GM18868 (cell line): ENCODE measurements around the gene ADAMTS17.

Experiments
- ATAC-seq: cut with Tn5 transposase; IDR thresholded peaks from one replicate; pipeline ENCODE4 v1.9.1; 2021; ENCODE audit warnings: mild to moderate bottlenecking, moderate library complexity; ENCODE audit not compliant: unreplicated experiment

ADAMTS17 gene

GRCh38 chr15:100341750-100342560, at the start of gene ADAMTS17:
TSS of gene ADAMTS17 (minus strand) at chr15:100341975. CDS start at chr15:100341899, 76 bp downstream.
- ATAC-seq = peak; percentile 85

DNA sequence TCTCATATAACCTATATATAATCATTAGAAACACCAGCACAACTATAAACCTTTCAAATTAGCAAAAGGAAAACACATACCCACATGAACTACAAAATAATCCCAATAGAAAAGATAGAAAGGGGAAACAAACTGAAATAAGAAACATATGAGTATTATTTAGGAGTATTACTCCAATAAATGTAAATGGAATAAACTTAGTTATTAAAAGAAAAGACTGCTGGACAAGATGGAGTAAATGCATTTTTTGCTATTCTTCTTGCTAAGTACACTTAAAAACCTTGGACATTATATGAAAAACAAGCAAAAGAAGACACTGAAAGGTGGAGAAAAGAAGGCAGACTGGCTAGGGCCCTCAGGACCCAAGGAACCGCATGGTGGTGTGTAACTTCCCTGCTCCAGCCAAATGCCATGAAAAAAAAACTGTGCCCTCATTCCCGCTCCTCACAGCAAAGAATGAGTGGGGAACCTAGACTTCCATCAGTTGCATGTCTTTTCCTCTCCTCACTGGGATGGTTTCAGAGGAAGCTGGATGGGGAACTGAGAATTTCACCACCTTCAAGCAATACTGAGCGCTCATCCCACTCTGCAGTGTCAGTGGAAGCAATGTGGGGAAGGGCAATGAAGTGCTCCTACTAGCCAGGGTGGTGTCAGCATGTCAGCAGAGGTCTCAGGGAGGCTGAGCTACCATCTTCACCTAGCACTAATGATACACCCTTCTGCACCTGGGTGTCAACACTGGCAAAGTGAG, 43.7 kb upstream of the ADAMTS17 start:
- ATAC-seq = no peak

- ATAC-seq = no peak
These were observed 42.3 kb upstream of the ADAMTS17 start for GRCh38 chr15:100384108-100384410.

GRCh38 chr15:100383302-100384107, 41.7 kb upstream of the ADAMTS17 start:
- ATAC-seq = no peak

DNA sequence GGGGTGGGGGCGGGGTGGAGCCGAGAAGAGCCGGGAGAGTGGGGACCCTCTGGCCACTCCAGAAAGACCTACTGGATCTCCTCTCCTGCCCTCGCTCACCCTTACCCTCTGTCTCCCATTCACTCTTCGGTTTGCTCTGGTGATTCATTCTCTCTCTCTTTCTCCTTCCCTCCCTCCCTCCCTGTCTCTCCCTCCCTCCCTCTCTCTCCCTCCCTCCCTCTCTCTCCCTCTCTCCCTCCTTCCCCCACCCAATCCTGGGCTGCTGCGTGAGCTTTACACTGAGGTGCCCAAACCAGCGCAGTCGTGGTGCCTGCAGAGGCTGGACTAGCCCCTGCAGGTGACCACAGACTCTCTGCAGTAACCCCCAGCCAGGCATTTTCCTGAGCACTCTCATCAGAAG, 32.2 kb upstream of the ADAMTS17 start:
- no peak for ATAC-seq

DNA sequence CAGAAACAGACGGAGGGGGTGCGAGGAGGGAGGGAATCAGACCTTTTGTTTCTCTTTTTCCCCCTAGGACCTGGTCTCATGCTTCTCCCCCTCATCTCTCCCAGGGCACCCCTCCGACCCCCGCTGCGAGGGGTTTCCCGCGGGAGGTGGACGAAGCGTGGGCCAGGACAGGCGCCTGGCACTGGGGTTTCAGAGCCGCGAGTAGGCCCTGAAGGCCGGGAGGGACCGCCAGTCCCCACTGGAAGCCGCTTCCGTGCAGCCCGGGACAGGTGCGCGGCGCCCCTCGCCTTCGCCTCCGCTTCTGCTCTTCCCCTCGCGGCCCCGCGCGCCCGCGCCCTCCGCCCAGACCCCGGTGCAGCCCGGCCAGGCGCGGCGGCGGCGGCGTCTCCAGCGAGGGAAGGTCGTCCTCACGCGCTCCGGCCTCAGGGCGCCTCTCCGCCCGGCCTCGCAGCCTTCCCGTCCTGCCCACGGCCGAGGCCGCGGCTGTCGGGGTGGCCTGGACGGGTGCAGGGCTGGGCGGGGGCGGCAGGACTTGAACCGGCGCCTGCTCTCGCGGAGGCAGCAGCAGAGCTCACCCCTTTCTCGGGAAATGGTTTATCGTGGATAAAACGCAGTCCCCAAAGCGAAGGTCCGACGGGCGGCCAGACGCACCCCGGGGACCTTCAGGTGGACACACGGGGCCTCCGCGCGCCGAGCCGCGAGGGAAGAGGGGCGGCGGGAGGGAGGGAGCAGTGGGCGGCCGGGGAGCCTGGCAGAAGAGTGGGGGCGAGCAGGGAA, 31.5 kb upstream of the ADAMTS17 start:
- no peak for ATAC-seq

GRCh38 chr15:100372739-100373119, 31.0 kb upstream of the ADAMTS17 start:
- ATAC-seq = no peak

- no peak for ATAC-seq
These were observed 13.6 kb upstream of the ADAMTS17 start for GRCh38 chr15:100355342-100355741.

GRCh38 chr15:100353449-100353848, 11.7 kb upstream of the ADAMTS17 start:
- ATAC-seq = no peak

- ATAC-seq = no peak
These were observed 8.9 kb upstream of the ADAMTS17 start for GRCh38 chr15:100350434-100351226.

DNA sequence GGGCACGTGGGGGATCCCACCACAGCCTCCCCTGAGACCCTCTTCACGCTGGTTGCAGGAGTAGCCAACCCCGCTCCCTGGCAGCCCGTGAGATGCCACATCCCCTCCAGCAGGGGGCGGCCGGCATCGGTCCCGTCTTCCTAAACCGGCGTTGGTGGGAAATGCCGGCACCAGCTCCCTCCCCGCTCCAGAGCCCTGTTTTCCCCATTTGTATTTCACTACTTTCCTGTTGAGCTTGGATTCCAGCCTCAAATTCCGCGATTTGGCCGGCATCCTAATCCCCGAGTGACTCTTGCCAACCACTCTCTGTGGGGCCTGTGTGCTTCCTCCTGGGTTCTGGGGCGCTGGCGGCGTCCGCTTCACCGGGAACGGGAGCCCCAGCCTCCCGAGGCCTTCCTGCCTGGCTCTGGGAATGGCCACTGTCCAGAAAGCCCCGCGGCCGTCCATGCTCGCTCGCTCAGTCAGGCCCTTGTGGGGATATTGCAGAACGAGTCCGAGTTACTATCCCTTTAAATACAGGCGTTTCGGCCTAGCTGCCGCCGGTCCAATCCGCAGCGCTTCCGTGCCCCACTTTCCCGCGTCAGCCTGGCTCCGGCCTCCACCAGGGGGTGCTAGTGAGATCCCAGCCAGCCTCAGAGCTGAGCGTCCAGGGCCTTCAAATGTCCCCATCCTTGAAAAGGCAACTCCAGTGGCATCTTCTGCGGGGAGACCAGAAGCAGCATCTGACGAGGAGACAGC, 8.1 kb upstream of the ADAMTS17 start:
- ATAC-seq = peak; percentile 92

GRCh38 chr15:100349321-100349695, 7.5 kb upstream of the ADAMTS17 start:
- no peak for ATAC-seq

DNA sequence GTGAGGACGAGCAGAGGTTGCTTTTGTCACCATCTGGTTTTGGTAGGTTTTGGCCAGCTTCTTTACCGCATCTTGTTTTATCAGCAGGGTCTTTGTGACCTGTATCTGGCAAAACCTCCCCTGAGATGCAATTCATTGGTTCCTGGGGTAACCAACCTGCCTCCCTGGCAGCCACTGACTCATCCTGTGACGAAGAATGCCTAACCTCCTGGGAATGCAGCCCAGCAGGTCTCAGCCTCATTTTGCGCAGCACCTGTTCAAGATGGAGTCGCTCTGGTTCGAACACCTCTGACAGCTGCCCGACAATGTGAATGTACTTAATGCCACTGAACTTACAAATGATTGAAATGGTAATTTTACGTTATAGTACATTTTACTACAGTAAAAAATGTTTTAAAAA, 6.8 kb upstream of the ADAMTS17 start:
- no peak for ATAC-seq

DNA sequence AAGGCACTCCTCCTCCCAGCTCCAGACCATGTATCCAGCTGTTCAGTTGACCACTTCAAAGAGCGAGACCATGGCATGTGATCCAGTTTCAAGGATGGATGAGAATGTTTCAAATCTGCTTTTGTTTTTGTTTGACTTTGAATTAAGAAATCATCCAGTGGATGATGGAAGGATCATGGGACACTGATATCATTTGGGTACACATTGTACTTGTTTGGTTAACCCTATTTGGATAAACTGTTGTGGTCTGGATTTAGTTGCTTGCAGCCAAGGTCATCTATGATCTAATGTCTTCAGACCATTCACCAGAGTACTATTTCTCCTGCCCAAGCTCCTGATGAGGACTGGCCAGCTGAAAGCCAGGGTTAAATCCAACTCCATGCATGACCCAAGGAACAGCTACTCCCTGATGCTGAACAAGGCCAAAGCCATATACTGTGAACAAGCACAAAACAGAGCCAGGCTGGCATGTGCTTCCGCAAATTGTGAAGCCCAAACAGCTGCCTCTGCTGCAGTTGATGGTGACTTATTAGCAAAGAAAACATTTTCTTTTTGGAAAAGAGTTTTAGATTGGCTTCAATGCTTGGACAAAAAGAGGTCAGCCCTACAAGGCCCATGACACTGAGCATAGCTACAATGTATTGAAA, 5.2 kb upstream of the ADAMTS17 start:
- ATAC-seq = no peak

DNA sequence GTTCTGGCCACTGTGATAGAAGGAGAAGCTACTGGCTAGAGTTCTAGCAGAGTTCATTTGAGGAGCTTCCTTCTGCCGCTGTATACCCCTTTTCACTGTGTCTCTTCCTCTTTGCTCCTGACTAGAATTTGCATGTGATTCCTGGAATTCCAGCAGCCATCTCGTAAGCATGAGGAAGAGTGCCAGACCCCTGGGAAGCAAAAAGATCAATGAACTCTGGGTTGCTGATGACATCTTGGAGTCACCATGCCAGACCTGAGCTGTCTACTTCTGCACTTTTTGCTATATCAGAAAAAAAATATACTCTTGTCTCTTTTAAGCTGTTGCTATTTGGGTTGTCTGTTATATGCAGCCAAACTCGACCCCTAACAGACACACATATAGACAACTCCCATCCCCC, 3.7 kb upstream of the ADAMTS17 start:
- no peak for ATAC-seq

GRCh38 chr15:100343251-100343650, 1.5 kb upstream of the ADAMTS17 start:
- no peak for ATAC-seq

DNA sequence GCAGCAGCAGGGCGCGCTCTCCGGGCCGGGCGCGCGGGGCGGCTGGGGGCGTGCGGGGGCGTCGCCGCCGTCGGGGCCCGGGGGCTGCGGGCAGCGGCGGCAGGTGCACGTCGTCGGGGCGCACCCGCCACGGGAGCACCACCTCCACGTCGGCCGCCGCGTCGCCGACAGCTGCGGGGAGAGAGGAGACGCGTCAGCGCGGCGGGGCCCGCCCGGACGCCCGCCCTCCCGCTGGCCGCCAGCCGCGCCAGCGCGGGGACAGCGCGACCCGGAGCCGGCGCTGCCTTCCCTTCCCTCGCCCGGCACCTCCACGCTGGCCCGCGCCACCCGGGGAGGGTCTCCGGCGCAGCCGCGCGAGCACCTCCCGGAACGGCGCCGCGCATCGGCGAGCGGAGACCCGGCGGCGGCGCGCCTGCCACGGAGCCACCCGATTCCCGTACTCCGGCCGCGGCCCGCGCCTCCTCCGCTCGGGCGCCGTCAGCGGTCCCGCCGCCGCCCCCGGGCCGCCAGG, 481 bp downstream of the ADAMTS17 start:
- no peak for ATAC-seq

DNA sequence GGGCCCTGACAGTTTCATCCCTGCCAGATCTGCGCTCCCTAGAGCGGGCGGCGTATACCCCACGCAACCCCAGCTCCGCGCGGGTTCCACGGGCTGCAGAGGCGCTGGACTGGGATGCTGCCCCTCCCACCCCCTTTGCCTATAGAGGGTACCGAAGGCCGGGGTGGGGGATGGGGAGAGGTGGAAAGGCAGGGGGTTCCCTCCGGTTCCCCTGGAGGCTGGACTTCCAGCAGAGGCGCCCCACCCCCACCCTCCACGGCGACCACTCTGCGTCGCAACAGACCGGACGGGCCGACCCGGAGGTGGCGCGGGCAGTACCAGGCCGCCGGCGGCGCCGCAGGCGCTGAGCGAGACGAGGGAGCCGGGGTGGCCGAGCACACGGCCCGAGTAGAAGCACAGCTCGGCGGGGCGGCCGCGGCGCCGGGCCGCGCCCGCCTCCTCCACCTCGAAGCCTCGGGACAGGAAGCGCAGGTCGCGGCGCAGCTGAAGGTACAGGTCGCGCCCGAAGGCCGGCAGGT, 995 bp downstream of the ADAMTS17 start:
- ATAC-seq = no peak
